Measurements from ENCODE around the gene PLA2G4D. TPM values are rescaled to one million over a fixed set of nuclear protein-coding genes. Genes with fewer than 3 reads are reported as not detected.
A peak's percentile ranks its signal among the peaks of the same experiment; 100 is the strongest.

PLA2G4D gene
- total RNA-seq, 1 donor from 2014 or later: not detected

GRCh38 chr15:42136513-42136912, 42.2 kb upstream of the PLA2G4D start:
- no peak overlapping the region for H3K4me3 Mint-ChIP-seq
- peaks cover 2% of the 10 kb centered on the region for H3K9me3 Mint-ChIP-seq
- H3K4me1 Mint-ChIP-seq: no peaks in the 10 kb centered on the region
- H3K27ac Mint-ChIP-seq (ENCODE audit: unreplicated experiment): no peak overlapping the region
- no peaks in the 10 kb centered on the region for H3K36me3 Mint-ChIP-seq (ENCODE audit: low read depth)
- H3K27me3 Mint-ChIP-seq (ENCODE audit: low read depth): peaks cover 2% of the 10 kb centered on the region
- no peak for DNase-seq (ENCODE audit: low read depth, low spot score)
- TF ChIP-seq CTCF (conservative IDR thresholded peaks at IDR 0.05): no peak

GRCh38 chr15:42135351-42135750, 41.0 kb upstream of the PLA2G4D start:
- no peak for DNase-seq (ENCODE audit: low read depth, low spot score)
- Mint-ChIP-seq H3K4me1 (no peaks in the 10 kb centered on the region), H3K27ac (ENCODE audit: unreplicated experiment) (no peak overlapping the region), H3K9me3 (peaks cover 2% of the 10 kb centered on the region), H3K4me3 (no peak overlapping the region), H3K27me3 (ENCODE audit: low read depth) (peaks cover 2% of the 10 kb centered on the region), H3K36me3 (ENCODE audit: low read depth) (no peaks in the 10 kb centered on the region)
- no peak for TF ChIP-seq CTCF (conservative IDR thresholded peaks at IDR 0.05)

DNA sequence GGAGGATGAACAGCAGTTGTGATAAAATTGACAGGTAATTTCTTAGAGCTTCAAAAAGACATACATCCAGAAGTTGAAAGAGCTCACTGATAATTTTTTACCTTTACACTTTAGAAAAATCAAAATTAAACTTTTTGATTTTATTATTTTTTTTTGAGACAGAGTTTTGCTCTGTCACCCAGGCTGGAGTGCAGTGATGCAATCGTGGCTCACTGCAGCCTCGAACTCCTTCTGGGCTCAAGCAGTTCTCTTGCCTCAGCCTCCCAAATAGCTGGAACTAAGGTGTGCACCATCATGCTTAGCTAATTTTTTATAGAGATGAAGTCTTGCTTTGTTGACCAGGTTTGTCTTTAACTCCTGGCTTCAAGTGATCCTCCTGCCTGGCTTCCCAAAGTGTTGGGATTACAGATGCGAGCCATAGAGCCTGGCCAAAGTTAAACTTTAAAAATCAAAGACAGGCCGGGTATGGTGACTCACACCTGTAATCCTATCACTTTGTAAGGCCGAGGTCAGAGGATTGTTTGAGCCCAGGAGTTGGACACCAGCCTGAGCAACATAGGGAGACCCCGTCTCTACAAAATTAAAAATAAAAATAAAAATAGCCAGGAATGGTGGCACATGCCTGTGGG, 40.4 kb upstream of the PLA2G4D start:
- H3K27ac Mint-ChIP-seq (ENCODE audit: unreplicated experiment): no peak overlapping the region
- TF ChIP-seq CTCF (conservative IDR thresholded peaks at IDR 0.05): no peak
- peaks cover 2% of the 10 kb centered on the region for H3K9me3 Mint-ChIP-seq
- H3K36me3 Mint-ChIP-seq (ENCODE audit: low read depth): no peaks in the 10 kb centered on the region
- no peaks in the 10 kb centered on the region for H3K4me1 Mint-ChIP-seq
- no peak overlapping the region for H3K4me3 Mint-ChIP-seq
- peaks cover 5% of the 10 kb centered on the region for H3K27me3 Mint-ChIP-seq (ENCODE audit: low read depth)
- no peak for DNase-seq (ENCODE audit: low read depth, low spot score)

DNA sequence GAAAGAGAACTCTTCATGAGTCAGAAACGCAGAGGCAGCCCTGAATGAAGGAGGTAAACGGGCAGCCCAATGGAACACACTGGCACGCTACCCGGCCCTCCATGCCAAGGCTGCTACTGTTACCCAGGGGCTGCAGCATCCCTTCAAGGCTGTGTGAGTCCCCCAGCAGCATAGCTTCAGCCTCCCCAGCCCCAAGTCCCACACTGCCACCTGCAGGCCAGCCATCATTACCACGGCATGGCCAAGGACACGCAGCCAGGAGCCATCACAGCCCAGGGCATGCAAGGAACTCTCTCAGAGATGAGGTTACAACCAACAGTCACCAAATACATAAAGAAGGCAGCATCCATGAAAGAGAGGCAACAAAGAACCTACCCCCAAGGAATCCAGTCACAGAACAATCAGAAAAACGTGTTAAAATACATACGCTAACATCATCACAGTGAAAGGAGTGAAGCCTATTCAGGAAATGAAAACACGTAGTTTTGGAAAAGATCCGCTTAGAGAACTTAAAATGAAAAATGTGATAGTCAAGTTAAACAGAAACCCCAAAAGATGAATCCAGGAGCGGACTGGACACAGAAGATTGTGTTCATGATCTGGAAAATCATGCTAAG, 39.6 kb upstream of the PLA2G4D start:
- no peak overlapping the region for H3K27ac Mint-ChIP-seq (ENCODE audit: unreplicated experiment)
- peaks cover 12% of the 10 kb centered on the region for H3K27me3 Mint-ChIP-seq (ENCODE audit: low read depth)
- H3K4me3 Mint-ChIP-seq: no peak overlapping the region
- TF ChIP-seq CTCF (conservative IDR thresholded peaks at IDR 0.05): peak; percentile 68
- peaks cover 2% of the 10 kb centered on the region for H3K9me3 Mint-ChIP-seq
- no peaks in the 10 kb centered on the region for H3K4me1 Mint-ChIP-seq
- DNase-seq (ENCODE audit: low read depth, low spot score): peak; percentile 39
- no peaks in the 10 kb centered on the region for H3K36me3 Mint-ChIP-seq (ENCODE audit: low read depth)

- H3K36me3 Mint-ChIP-seq (ENCODE audit: low read depth): no peaks in the 10 kb centered on the region
- H3K27me3 Mint-ChIP-seq (ENCODE audit: low read depth): peaks cover 13% of the 10 kb centered on the region
- H3K4me3 Mint-ChIP-seq: no peak overlapping the region
- peaks cover 2% of the 10 kb centered on the region for H3K9me3 Mint-ChIP-seq
- no peak for DNase-seq (ENCODE audit: low read depth, low spot score)
- H3K27ac Mint-ChIP-seq (ENCODE audit: unreplicated experiment): no peak overlapping the region
- no peak for TF ChIP-seq CTCF (conservative IDR thresholded peaks at IDR 0.05)
- no peaks in the 10 kb centered on the region for H3K4me1 Mint-ChIP-seq
These were observed 39.0 kb upstream of the PLA2G4D start for GRCh38 chr15:42133356-42133755.

All from neural crest cell (in vitro differentiated cells).